KBM-7 (cell line): Measurements from ENCODE around the gene PDXK.

ENCODE experiments used
- DNase-seq: peaks from one replicate; pipeline ENCODE4 v3.0.0-alpha.2; 2015
- in situ Hi-C: fragments of 300-500 bp; cut with MboI; formaldehyde crosslinking; loops from 2 replicates; pipeline ENCODE4 v1.14.3; 2020; ENCODE audit warnings: low sequenced_read_pairs, low pct_unique_long_range_greater_than_20kb, mixed read lengths

PDXK gene

GRCh38 chr21:43809346-43809799 lies 90.4 kb downstream of the PDXK start:
- DNase-seq: no peak
- in situ Hi-C loops: loop anchor here (25.0 kb wide), 2 partner anchors 128 to 528 kb away; partner anchors contain the start of gene CFAP410

- in situ Hi-C loops: loop anchor here (25.0 kb wide), 2 partner anchors 127 to 527 kb away; partner anchors contain the start of gene CFAP410
- no peak for DNase-seq
These were observed 91.0 kb downstream of the PDXK start for GRCh38 chr21:43809853-43810504.

- in situ Hi-C loops: loop anchor here (25.0 kb wide), 2 partner anchors 127 to 527 kb away; partner anchors contain the start of gene CFAP410
- peak; percentile 91 for DNase-seq
These were observed 91.8 kb downstream of the PDXK start for GRCh38 chr21:43810505-43811261.

- in situ Hi-C loops: loop anchor here (25.0 kb wide), 2 partner anchors 126 to 526 kb away; partner anchors contain the start of gene CFAP410
- no peak for DNase-seq
These were observed 92.6 kb downstream of the PDXK start for GRCh38 chr21:43811262-43812105.
